ENCODE data around the gene ZNRF1. TPM values are rescaled to one million over a fixed set of nuclear protein-coding genes. Genes with fewer than 3 reads are reported as not detected.
"Not testable (repeated sequence)": the region's sequence is repeated elsewhere in the genome, so short reads cannot be mapped to it uniquely, and the experiment has no call there.

ZNRF1 gene
- total RNA-seq, 1 experiment from 2014 or later: 11.6 TPM

GRCh38 chr16:75026239-75026891 lies 27.5 kb downstream of the ZNRF1 start:
- DNase-seq (ENCODE audit: extremely low read depth, low read depth): not testable (repeated sequence)

- no peak for DNase-seq (ENCODE audit: extremely low read depth, low read depth)
Measured at GRCh38 chr16:75026892-75027391, 28.1 kb downstream of the ZNRF1 start.

- DNase-seq (ENCODE audit: extremely low read depth, low read depth): no peak
Measured at GRCh38 chr16:75027520-75028300, 28.9 kb downstream of the ZNRF1 start.

- no peak for DNase-seq (ENCODE audit: extremely low read depth, low read depth)
Measured at GRCh38 chr16:75028544-75029135, 29.8 kb downstream of the ZNRF1 start.

GRCh38 chr16:75029854-75030253 lies 31.0 kb downstream of the ZNRF1 start:
- no peak for DNase-seq (ENCODE audit: extremely low read depth, low read depth)

- DNase-seq (ENCODE audit: extremely low read depth, low read depth): no peak
Measured at GRCh38 chr16:75032655-75033054, 33.8 kb downstream of the ZNRF1 start.

GRCh38 chr16:75035410-75035968 lies 36.7 kb downstream of the ZNRF1 start:
- DNase-seq (ENCODE audit: extremely low read depth, low read depth): no peak

GRCh38 chr16:75038036-75038858 lies 39.4 kb downstream of the ZNRF1 start:
- DNase-seq (ENCODE audit: extremely low read depth, low read depth): no peak

GRCh38 chr16:75039941-75040340 lies 41.1 kb downstream of the ZNRF1 start:
- no peak for DNase-seq (ENCODE audit: extremely low read depth, low read depth)

- no peak for DNase-seq (ENCODE audit: extremely low read depth, low read depth)
Measured at GRCh38 chr16:75042426-75043174, 43.8 kb downstream of the ZNRF1 start.

- no peak for DNase-seq (ENCODE audit: extremely low read depth, low read depth)
Measured at GRCh38 chr16:75043175-75043895, 44.5 kb downstream of the ZNRF1 start.

GRCh38 chr16:75044800-75045361 lies 46.1 kb downstream of the ZNRF1 start:
- DNase-seq (ENCODE audit: extremely low read depth, low read depth): no peak

GRCh38 chr16:75045424-75045823 lies 46.6 kb downstream of the ZNRF1 start:
- DNase-seq (ENCODE audit: extremely low read depth, low read depth): no peak

- DNase-seq (ENCODE audit: extremely low read depth, low read depth): no peak
Measured at GRCh38 chr16:75048054-75048453, 49.2 kb downstream of the ZNRF1 start.

GRCh38 chr16:75048530-75048929 lies 49.7 kb downstream of the ZNRF1 start:
- no peak for DNase-seq (ENCODE audit: extremely low read depth, low read depth)

GRCh38 chr16:75052481-75053202 lies 53.8 kb downstream of the ZNRF1 start:
- DNase-seq (ENCODE audit: extremely low read depth, low read depth): no peak

GRCh38 chr16:75053791-75054555 lies 55.1 kb downstream of the ZNRF1 start:
- peak; percentile 38 for DNase-seq (ENCODE audit: extremely low read depth, low read depth)
